Glutamatergic neuron (in vitro differentiated cells): ENCODE results near the gene FAT1. TPM values are rescaled to one million over a fixed set of nuclear protein-coding genes. Genes with fewer than 3 reads are reported as not detected.

ENCODE experiments used
- DNase-seq: peaks from one replicate; pipeline ENCODE4 v3.0.0; 2022
- H3K27ac Mint-ChIP-seq: one replicate; pipeline ENCODE4 v1.8.0; 2020; ENCODE audit warnings: mild to moderate bottlenecking, mixed read lengths, inconsistent platforms; ENCODE audit not compliant: unreplicated experiment
- H3K27me3 Mint-ChIP-seq: one replicate; pipeline ENCODE4 v1.8.0; 2020; ENCODE audit warnings: mild to moderate bottlenecking, moderate library complexity, mixed read lengths, inconsistent platforms; ENCODE audit not compliant: unreplicated experiment
- H3K36me3 Mint-ChIP-seq: one replicate; pipeline ENCODE4 v1.8.0; 2020; ENCODE audit warnings: mild to moderate bottlenecking, mixed read lengths, inconsistent platforms; ENCODE audit not compliant: unreplicated experiment
- H3K4me1 Mint-ChIP-seq: one replicate; pipeline ENCODE4 v1.8.0; 2020; ENCODE audit warnings: mild to moderate bottlenecking, low read depth, mixed read lengths, inconsistent platforms; ENCODE audit not compliant: unreplicated experiment
- H3K4me3 Mint-ChIP-seq: one replicate; pipeline ENCODE4 v1.8.0; 2020; ENCODE audit warnings: mild to moderate bottlenecking, mixed read lengths, inconsistent platforms; ENCODE audit not compliant: unreplicated experiment
- H3K9me3 Mint-ChIP-seq: one replicate; pipeline ENCODE4 v1.8.0; 2020; ENCODE audit warnings: mild to moderate bottlenecking, moderate library complexity, mixed read lengths, inconsistent platforms; ENCODE audit not compliant: unreplicated experiment
- total RNA-seq: library from RNA; stranded (reverse); fragmentation: NEBNext Ultra II Directional; extraction: Animal tissue kit (Norgen Biotek cat#: 25700); gene quantifications from one replicate; pipeline ENCODE4 v1.2.1, GENCODE V29; 2021; ENCODE audit not compliant: unreplicated experiment
- TF ChIP-seq, protein P1 (sequence below): fragments of 200-600 bp; sonication (generic); IDR thresholded peaks from one replicate; pipeline ENCODE4 v1.5.0; 2021; ENCODE audit not compliant: partially characterized antibody, unreplicated experiment

FAT1 gene
- total RNA-seq, 1 donor from 2014 or later: 34.3 TPM

DNA sequence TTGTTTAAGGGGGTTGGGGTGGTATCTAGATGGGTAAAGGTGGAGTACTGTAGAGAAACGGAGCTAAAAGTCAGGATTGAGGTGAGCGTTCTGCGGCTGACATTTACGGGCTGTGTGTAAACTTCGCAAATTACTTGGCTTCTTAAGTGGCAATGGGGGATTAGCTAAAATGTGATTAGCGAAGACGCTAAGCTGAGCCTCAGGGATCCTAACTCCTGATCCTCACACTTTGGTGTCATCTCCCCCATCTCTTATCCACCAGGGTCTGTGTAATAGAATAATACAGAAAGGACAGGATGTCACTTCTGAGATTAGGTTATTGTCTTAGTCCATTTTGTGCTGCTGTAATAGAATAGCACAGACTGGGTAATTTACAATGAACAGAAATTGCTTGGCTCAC, 10.6 kb upstream of the FAT1 start:
- no peak for DNase-seq
- no peak overlapping the region for H3K4me3 Mint-ChIP-seq
- H3K27me3 Mint-ChIP-seq: peaks cover 2% of the 10 kb centered on the region
- H3K36me3 Mint-ChIP-seq: no peaks in the 10 kb centered on the region
- no peak overlapping the region for H3K27ac Mint-ChIP-seq
- peaks cover 2% of the 10 kb centered on the region for H3K9me3 Mint-ChIP-seq
- no peaks in the 10 kb centered on the region for H3K4me1 Mint-ChIP-seq
- TF ChIP-seq, protein P1, sequence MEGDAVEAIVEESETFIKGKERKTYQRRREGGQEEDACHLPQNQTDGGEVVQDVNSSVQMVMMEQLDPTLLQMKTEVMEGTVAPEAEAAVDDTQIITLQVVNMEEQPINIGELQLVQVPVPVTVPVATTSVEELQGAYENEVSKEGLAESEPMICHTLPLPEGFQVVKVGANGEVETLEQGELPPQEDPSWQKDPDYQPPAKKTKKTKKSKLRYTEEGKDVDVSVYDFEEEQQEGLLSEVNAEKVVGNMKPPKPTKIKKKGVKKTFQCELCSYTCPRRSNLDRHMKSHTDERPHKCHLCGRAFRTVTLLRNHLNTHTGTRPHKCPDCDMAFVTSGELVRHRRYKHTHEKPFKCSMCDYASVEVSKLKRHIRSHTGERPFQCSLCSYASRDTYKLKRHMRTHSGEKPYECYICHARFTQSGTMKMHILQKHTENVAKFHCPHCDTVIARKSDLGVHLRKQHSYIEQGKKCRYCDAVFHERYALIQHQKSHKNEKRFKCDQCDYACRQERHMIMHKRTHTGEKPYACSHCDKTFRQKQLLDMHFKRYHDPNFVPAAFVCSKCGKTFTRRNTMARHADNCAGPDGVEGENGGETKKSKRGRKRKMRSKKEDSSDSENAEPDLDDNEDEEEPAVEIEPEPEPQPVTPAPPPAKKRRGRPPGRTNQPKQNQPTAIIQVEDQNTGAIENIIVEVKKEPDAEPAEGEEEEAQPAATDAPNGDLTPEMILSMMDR: no peak

DNA sequence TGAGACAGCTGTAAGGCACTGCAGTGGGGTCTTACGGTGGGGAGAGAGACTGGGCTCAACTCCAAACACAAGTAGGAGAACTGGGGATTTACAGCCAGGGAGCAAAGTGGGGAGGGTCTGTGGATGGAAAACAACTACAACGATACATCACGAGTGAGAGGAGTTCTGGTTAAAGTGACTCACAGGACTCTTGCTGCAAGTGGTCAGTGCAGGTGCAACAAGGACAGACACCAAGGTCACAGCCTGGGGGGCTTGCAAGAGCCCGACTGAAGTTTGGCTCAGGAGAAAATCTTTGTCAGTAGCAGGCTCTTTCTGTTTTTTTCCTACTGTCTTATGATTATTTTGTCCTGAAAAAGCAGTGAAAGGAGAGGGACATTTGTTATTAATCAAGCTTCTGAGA, 10.1 kb upstream of the FAT1 start:
- TF ChIP-seq, protein P1: no peak
- Mint-ChIP-seq H3K4me1 (no peaks in the 10 kb centered on the region), H3K4me3 (no peak overlapping the region), H3K9me3 (no peaks in the 10 kb centered on the region), H3K27ac (no peak overlapping the region), H3K36me3 (no peaks in the 10 kb centered on the region), H3K27me3 (no peaks in the 10 kb centered on the region)
- DNase-seq: no peak

DNA sequence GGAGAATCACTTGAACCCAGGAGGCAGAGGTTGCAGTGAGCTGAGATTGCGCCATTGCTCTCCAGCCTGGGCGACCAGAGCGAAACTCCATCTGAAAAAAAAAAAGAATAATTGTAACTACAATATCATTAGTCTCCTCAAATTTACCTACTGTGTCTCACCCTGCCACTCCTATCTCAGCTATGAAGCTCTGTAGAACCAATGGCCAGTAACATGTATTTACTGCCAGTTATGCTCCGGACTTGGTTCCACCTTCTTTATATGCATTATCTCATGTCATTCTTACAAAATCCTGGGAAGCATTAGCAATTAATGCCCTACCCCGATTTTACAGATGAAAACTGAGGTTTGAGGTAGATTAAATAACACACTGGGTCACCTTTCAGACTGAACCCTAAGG, 7.0 kb upstream of the FAT1 start:
- TF ChIP-seq, protein P1: no peak
- Mint-ChIP-seq H3K27ac (no peak overlapping the region), H3K36me3 (no peaks in the 10 kb centered on the region), H3K4me3 (no peak overlapping the region), H3K4me1 (peaks cover 3% of the 10 kb centered on the region), H3K27me3 (peaks cover 8% of the 10 kb centered on the region), H3K9me3 (peaks cover 4% of the 10 kb centered on the region)
- no peak for DNase-seq

DNA sequence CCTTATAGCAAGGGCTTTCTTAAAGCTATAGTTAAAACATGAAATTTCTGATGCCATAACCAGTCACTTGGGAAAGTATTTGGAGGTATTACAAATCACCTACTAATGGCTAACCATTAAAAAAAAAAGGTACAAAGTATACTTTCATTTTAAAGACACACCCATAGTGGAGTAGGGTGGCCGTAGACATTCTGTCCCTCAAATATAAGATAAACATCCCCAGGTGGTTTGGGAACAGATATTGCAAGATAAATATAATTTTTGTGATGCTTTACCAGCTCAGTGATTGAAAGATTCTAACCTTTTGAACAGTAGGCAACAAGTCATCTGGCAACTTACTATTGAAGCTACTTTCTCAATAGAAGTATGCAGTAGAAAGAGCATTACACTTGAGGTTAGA, 6.2 kb upstream of the FAT1 start:
- Mint-ChIP-seq H3K27ac (no peak overlapping the region), H3K4me3 (no peak overlapping the region), H3K4me1 (peaks cover 6% of the 10 kb centered on the region), H3K36me3 (no peaks in the 10 kb centered on the region), H3K9me3 (peaks cover 7% of the 10 kb centered on the region), H3K27me3 (peaks cover 14% of the 10 kb centered on the region)
- TF ChIP-seq, protein P1: no peak
- DNase-seq: no peak

DNA sequence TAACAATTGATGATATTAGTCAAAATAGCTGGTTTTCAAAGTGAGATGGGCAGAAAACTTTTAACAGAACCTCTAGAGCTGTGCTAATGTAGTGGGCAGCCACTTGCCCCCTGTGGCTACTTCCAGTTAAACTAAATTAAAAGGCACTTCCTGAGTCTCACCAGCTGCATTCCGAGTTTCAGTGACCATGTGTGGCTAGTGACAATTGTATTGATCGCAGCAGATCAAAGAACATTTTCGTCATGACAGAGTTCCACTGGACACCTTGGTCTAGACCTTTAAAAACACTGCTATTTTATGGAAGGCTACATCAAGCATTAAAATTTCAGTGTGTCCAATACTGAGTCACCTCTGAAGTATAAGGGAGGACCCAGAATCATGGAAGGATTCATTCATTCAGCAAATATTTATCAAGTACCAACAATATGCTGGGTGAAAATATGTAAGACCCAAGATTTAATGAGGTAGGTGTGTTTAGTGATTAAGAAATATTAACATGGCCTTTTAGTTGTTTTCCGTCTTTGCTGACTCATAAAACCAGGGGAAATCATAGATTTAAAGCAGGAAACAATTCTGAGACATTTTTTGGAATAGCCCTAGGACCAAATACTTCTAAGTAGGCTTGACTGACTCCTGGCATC, 5.1 kb upstream of the FAT1 start:
- Mint-ChIP-seq H3K27me3 (peaks cover 16% of the 10 kb centered on the region), H3K4me1 (peaks cover 8% of the 10 kb centered on the region), H3K9me3 (peaks cover 9% of the 10 kb centered on the region), H3K36me3 (no peaks in the 10 kb centered on the region), H3K4me3 (no peak overlapping the region), H3K27ac (no peak overlapping the region)
- TF ChIP-seq, protein P1: no peak
- DNase-seq: no peak
